AG08395 (cell line): ENCODE data around the gene GCNT2.
"Not testable (repeated sequence)": the region's sequence is repeated elsewhere in the genome, so short reads cannot be mapped to it uniquely, and the experiment has no call there.

Experiments
- DNase-seq: peaks from one replicate; pipeline ENCODE4 v3.0.0; 2012; ENCODE audit warnings: mixed read lengths, low spot score

Gene GCNT2

GRCh38 chr6:10660431-10661191, 139.5 kb downstream of the GCNT2 start:
- not testable (repeated sequence) for DNase-seq

GRCh38 chr6:10662207-10662606, 141.1 kb downstream of the GCNT2 start:
- no peak for DNase-seq

GRCh38 chr6:10662742-10663141, 141.6 kb downstream of the GCNT2 start:
- DNase-seq: no peak

- not testable (repeated sequence) for DNase-seq
These were observed 144.4 kb downstream of the GCNT2 start for GRCh38 chr6:10665595-10665994.

DNA sequence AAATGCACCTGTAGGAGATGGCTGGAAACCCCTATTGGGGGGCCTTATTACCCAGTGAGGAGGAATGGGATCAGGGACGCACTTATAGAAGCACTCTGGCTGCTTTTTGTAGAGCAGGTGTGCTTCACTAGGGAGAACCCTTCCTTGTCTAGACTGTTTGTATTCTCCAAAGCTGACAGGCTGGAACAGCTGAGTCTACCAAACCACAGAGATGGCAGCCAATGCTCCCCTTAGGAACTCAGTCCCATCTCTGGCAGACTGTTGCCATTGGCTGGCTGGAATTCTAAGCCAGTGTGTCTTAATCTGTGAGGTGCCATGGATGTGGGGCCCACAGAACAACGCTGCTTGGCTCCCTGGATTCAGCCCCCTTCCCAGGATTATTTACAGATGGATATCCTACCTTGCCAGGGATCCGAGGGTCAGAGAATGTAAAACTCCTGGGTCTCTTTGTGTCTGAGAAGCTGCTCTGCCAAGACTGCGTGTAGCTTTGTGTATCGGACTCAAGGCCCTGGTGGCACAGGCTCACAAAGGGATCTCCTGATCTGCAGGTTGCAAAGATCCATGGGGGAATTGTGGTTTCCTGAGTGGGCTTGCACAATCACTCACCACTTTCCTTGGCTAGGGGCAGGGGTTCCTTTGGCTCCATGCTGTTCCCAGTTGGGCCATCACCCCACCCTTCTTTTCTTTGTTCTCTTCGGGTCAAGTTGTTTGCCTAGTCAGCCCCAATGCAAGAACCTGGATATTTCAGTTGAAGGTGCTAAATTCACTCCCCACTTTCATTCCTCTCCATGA, 147.2 kb downstream of the GCNT2 start:
- no peak for DNase-seq

- DNase-seq: no peak
These were observed 155.3 kb downstream of the GCNT2 start for GRCh38 chr6:10676403-10676802.

GRCh38 chr6:10678456-10678855, 157.3 kb downstream of the GCNT2 start:
- DNase-seq: no peak
